Smooth muscle cell (in vitro differentiated cells): Measurements from ENCODE around the gene MAN1A1. TPM values are rescaled to one million over a fixed set of nuclear protein-coding genes. Genes with fewer than 3 reads are reported as not detected.

Source experiments
- DNase-seq: peaks from one replicate; lab custom pipeline; 2025; ENCODE audit not compliant: unreplicated experiment; lab: John Stamatoyannopoulos, UW
- H2AFZ ChIP-seq: fragments of 200-600 bp; sonication (generic); 2 replicates; pipeline ENCODE4 v1.6.0; 2016; ENCODE audit warnings: antibody characterized with exemption, low read depth, mild to moderate bottlenecking
- H3F3A ChIP-seq: fragments of 200-600 bp; sonication (generic); 2 replicates; pipeline ENCODE4 v1.6.0; 2017; ENCODE audit warnings: antibody characterized with exemption, low read depth
- H3K27ac ChIP-seq: fragments of 200-600 bp; sonication (generic); 2 replicates; pipeline ENCODE4 v1.5.1; 2016; ENCODE audit warnings: low read depth, mild to moderate bottlenecking
- H3K27me3 ChIP-seq: fragments of 200-600 bp; sonication (generic); 2 replicates; pipeline ENCODE4 v1.6.1; 2016; ENCODE audit warnings: low read depth, mild to moderate bottlenecking
- H3K36me3 ChIP-seq: fragments of 200-600 bp; sonication (generic); 2 replicates; pipeline ENCODE4 v1.5.1; 2016; ENCODE audit warnings: low read depth
- H3K4me1 ChIP-seq: fragments of 200-600 bp; sonication (generic); 2 replicates; pipeline ENCODE4 v1.5.1; 2016; ENCODE audit warnings: low read depth
- H3K4me2 ChIP-seq: fragments of 200-600 bp; sonication (generic); 2 replicates; pipeline ENCODE4 v1.6.0; 2016; ENCODE audit warnings: mild to moderate bottlenecking
- H3K4me3 ChIP-seq: fragments of 200-600 bp; sonication (generic); 2 replicates; pipeline ENCODE4 v1.5.1; 2016; ENCODE audit warnings: mild to moderate bottlenecking
- H3K79me2 ChIP-seq: fragments of 200-600 bp; sonication (generic); 2 replicates; pipeline ENCODE4 v1.6.0; 2016; ENCODE audit warnings: low read depth, mild to moderate bottlenecking
- H3K9ac ChIP-seq: fragments of 200-600 bp; sonication (generic); 2 replicates; pipeline ENCODE4 v1.6.0; 2016; ENCODE audit warnings: low read depth
- H3K9me3 ChIP-seq: fragments of 200-600 bp; sonication (generic); replicated peaks from 2 replicates; pipeline ENCODE4 v1.5.1; 2016; ENCODE audit warnings: low read depth
- H4K20me1 ChIP-seq: fragments of 200-600 bp; sonication (generic); 2 replicates; pipeline ENCODE4 v1.6.0; 2016; ENCODE audit warnings: low read depth
- WGBS: methylation state at CpG from one replicate; pipeline ENCODE4 v1.1.7; 2016; ENCODE audit warnings: low lambda C conversion rate; 5-methylcytosine and 5-hydroxymethylcytosine counted together
- polyA plus RNA-seq: library from polyadenylated mRNA; unstranded; fragments of >200 nt; fragmentation: Nextera tagmentation; extraction: Ambion mirVana; gene quantifications from 2 replicates; pipeline ENCODE4 v1.2.1, GENCODE V29; 2016
- total RNA-seq: library from RNA; depleted of rRNA; stranded (reverse); fragments of >200 nt; gene quantifications from 2 replicates; pipeline ENCODE4 v1.2.3, GENCODE V29; 2014
- TF ChIP-seq, protein P1 (sequence below): fragments of 200-600 bp; sonication (generic); IDR thresholded peaks from 2 replicates; pipeline ENCODE4 v1.5.1; 2017; ENCODE audit warnings: borderline replicate concordance, mild to moderate bottlenecking, antibody characterized with exemption; ENCODE audit not compliant: insufficient read depth, poor library complexity, severe bottlenecking

Gene MAN1A1
- total and polyA plus RNA-seq, 2 experiments from 2014 or later = 57.1 to 127 TPM

DNA sequence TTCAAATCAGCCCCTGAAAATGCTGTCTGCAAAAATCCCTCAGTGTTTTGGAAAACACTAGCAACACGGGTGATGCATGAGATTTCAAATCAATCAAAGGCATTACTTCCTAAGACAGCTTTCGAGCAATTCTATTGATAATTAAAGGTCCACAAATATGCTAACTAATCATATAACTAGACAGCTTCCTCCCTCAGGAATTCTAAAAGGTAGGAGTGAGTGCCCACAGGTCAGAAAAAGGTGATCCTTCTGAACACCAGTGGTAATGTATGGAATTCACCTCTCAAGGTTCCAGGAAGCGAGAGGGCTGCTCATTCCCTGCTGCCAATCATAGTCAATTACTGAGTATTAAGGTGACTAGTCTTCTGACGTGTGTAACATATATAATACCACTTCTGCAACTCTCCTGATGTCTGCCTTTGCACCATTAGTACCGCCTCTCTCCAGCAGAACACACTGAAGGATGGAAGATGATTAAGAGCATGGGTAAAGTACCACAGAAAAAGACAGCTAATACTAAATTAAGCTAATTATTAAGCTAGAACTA, 16.4 kb downstream of the MAN1A1 start:
- H3K36me3 ChIP-seq = no peaks in the 10 kb centered on the region
- H4K20me1 ChIP-seq = peaks cover 88% of the 10 kb centered on the region
- no peak overlapping the region for H3K9ac ChIP-seq
- H3K9me3 ChIP-seq = no peaks in the 10 kb centered on the region
- H3K27ac ChIP-seq = no peak overlapping the region
- no peaks in the 10 kb centered on the region for H3K27me3 ChIP-seq
- H3K4me3 ChIP-seq = no peak overlapping the region
- H3K4me1 ChIP-seq = no peaks in the 10 kb centered on the region
- H3K79me2 ChIP-seq = peaks cover 100% of the 10 kb centered on the region
- no peak overlapping the region for H3K4me2 ChIP-seq
- DNase-seq = no peak
- 73% methylated on average over 5 of the region's 5 CpGs for WGBS
- H3F3A ChIP-seq = peaks cover 7% of the 10 kb centered on the region
- TF ChIP-seq, protein P1, sequence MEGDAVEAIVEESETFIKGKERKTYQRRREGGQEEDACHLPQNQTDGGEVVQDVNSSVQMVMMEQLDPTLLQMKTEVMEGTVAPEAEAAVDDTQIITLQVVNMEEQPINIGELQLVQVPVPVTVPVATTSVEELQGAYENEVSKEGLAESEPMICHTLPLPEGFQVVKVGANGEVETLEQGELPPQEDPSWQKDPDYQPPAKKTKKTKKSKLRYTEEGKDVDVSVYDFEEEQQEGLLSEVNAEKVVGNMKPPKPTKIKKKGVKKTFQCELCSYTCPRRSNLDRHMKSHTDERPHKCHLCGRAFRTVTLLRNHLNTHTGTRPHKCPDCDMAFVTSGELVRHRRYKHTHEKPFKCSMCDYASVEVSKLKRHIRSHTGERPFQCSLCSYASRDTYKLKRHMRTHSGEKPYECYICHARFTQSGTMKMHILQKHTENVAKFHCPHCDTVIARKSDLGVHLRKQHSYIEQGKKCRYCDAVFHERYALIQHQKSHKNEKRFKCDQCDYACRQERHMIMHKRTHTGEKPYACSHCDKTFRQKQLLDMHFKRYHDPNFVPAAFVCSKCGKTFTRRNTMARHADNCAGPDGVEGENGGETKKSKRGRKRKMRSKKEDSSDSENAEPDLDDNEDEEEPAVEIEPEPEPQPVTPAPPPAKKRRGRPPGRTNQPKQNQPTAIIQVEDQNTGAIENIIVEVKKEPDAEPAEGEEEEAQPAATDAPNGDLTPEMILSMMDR = no peak
- no peak overlapping the region for H2AFZ ChIP-seq

DNA sequence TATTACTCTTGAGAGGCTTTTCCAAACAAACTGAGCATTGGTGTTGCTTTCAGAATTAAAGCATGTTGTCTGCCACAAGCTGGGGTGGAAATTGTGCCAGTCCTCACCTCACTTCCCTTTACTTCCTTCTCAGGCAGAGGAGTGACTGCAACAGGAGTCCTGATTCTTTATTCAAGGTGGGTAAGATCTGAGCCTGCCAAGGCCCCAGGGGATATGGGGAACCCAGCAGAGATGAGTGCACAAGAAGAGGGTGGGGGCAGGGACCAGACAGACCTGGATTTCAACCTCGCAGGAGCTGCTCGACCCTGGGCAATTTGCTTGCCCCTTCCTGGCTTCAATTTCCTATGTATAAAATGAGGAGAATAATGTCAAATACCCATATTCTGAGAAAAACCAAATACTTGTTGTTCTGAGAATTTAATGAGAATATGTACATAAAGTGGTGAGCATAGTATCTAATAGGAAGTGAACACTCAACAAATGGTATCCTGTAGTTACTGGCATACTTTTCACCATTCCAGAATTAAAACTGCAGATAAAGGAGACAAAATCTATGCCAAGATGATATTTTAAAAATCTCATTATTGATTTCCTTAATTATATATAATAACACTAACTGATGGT, 17.8 kb downstream of the MAN1A1 start:
- no peak for DNase-seq
- Histone ChIP-seq H3K27ac (no peak overlapping the region), H3K36me3 (peaks cover 1% of the 10 kb centered on the region), H3K79me2 (peaks cover 100% of the 10 kb centered on the region), H3F3A (peaks cover 7% of the 10 kb centered on the region), H3K9me3 (no peaks in the 10 kb centered on the region), H3K4me1 (no peaks in the 10 kb centered on the region), H2AFZ (no peak overlapping the region), H3K4me3 (no peak overlapping the region), H4K20me1 (peaks cover 88% of the 10 kb centered on the region), H3K27me3 (no peaks in the 10 kb centered on the region), H3K9ac (no peak overlapping the region), H3K4me2 (no peak overlapping the region)
- 70% methylated on average over 2 of the region's 2 CpGs for WGBS
- TF ChIP-seq, protein P1 = no peak

DNA sequence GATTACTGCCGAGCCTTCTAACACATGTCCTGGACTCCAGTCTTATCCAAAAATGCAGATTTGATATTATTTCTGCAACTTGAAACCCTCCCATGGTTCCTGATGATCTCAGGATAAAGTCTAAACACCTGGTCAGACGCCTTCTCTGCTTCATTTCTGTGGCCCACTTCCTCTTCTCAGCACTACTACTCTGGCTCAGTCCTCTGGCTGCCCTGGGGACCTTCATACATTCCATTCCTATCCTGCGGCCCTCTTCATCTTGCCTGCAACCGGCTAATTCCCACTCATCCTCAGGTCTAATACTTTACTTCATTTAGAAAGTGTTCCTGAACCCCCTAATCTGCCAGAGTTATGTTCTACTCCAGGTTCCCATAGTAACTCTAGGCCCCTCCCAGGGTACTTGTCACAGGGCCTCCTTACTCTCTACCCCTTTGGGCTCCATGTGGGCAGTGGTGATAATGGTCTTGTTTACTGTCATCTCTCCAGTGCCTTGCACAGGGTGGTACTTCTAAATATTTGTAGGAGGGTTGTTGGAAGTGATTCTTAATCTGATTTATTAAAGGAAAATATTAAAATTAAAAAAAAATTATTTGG, 18.9 kb downstream of the MAN1A1 start:
- 92% methylated on average over 4 of the region's 4 CpGs for WGBS
- Histone ChIP-seq H3K27me3 (no peaks in the 10 kb centered on the region), H3K4me2 (no peak overlapping the region), H3K9me3 (no peaks in the 10 kb centered on the region), H3K27ac (no peak overlapping the region), H3K36me3 (peaks cover 10% of the 10 kb centered on the region), H3K4me1 (no peaks in the 10 kb centered on the region), H3F3A (peaks cover 7% of the 10 kb centered on the region), H3K79me2 (peaks cover 100% of the 10 kb centered on the region), H4K20me1 (peaks cover 89% of the 10 kb centered on the region), H3K9ac (no peak overlapping the region), H3K4me3 (no peak overlapping the region), H2AFZ (no peak overlapping the region)
- DNase-seq = no peak
- TF ChIP-seq, protein P1 = no peak
